ENCODE data around the gene SHH.
"Not testable (repeated sequence)": the region's sequence is repeated elsewhere in the genome, so short reads cannot be mapped to it uniquely, and the experiment has no call there.

SHH gene

DNA sequence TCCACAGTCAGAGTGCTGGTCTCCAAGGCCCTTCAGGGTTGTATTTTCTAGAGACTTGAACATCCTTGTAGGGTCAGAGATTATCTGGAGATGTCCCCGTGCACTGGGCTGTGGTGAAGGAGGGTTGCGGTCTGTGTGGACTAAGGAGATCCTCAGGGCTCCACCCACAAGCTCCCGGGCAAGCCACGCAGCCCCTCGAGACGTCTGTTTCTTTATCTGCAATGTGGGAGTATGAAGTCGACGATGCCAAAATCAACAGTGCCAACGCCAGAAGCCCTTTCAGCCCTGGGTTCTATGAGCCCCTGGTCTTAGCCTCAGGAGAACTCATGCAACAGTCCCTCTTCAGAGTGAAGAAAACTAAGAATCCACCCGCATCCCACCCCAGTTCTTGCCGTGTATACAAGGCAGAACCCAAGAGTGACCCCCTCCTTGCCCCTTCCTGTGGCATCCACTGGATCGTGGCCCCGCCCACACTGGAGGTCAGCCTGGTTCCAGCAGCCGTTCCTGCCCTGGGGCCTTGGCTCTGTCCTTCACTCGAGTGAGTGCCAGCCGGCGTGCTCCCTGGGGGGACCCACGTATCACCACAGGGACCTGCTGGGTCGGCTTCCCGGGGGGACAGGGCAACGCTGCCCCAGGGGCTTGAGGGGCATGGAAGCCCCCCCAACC is 6.0 kb upstream of the SHH start:
- Histone ChIP-seq H3K36me3 (ENCODE audit: control insufficient read depth, insufficient read depth, low read length, severe bottlenecking) (no peaks in the 10 kb centered on the region), H3K27me3 (replicated peaks; ENCODE audit: control insufficient read depth, insufficient read depth, low read length) (peaks cover 48% of the 10 kb centered on the region), H3K9ac (ENCODE audit: low read length) (no peak overlapping the region), H3K4me3 (ENCODE audit: low read length) (no peak overlapping the region), H3K4me1 (ENCODE audit: control insufficient read depth, insufficient read depth, low read length) (no peaks in the 10 kb centered on the region), H3K9me3 (ENCODE audit: control insufficient read depth, low read length) (no peaks in the 10 kb centered on the region)
- DNase-seq (ENCODE audit: low read depth), result no peak

DNA sequence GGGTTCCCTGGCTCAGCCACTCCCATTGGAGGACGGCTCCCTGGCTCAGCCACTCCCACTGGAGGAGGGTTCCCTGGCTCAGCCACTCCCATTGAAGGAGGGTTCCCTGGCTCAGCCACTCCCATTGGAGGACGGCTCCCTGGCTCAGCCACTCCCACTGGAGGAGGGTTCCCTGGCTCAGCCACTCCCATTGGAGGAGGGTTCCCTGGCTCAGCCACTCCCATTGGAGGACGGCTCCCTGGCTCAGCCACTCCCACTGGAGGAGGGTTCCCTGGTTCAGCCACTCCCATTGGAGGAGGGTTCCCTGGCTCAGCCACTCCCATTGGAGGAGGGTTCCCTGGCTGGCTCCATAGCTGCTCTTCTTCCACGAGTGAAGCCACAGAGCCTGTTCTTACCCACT is 5.3 kb upstream of the SHH start:
- not testable (repeated sequence) for DNase-seq (ENCODE audit: low read depth); H3K9ac ChIP-seq (ENCODE audit: low read length); H3K4me1 ChIP-seq (ENCODE audit: control insufficient read depth, insufficient read depth, low read length); H3K36me3 ChIP-seq (ENCODE audit: control insufficient read depth, insufficient read depth, low read length, severe bottlenecking); H3K9me3 ChIP-seq (ENCODE audit: control insufficient read depth, low read length); H3K4me3 ChIP-seq (ENCODE audit: low read length)
- peaks cover 48% of the 10 kb centered on the region for H3K27me3 ChIP-seq (replicated peaks; ENCODE audit: control insufficient read depth, insufficient read depth, low read length)

DNA sequence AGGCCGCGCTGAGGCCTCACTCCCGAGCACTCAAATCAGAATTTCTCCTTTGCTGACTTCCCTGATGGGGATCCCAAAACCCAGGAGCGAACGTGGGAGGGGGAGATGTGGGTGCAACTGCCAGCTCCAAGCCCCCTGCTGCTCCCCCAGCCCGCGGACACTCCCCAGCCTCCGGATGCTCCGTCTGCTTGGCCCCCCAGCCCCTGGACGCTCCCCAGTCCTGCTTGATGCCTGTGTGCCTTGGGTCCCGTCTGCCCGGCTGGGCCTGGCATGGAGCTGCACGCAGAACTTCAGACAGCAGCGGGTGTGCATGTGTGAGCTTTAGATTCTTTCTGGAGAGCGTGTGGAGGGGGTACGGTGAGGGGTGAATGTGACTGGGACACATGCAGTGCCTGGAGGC is 4.7 kb upstream of the SHH start:
- DNase-seq (ENCODE audit: low read depth), result no peak
- H3K27me3 ChIP-seq (replicated peaks; ENCODE audit: control insufficient read depth, insufficient read depth, low read length), result peaks cover 47% of the 10 kb centered on the region
- H3K36me3 ChIP-seq (ENCODE audit: control insufficient read depth, insufficient read depth, low read length, severe bottlenecking), result no peaks in the 10 kb centered on the region

DNA sequence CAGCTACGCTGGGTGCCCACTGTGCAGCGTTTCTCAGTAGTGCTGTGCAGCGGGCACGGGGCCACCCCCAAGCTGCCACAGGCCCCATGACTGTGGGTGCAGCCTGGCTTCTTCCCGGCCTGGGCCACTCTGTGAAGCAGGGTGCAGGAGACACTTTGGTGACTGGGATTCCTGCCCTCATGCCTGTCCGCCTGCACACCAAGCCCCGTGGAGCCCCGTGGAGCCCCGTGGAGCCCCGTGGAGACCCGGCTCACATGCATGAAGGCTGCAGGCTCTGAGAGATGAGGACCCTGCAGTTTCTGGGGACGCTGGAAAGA is 3.9 kb upstream of the SHH start:
- DNase-seq (ENCODE audit: low read depth), result no peak
- Histone ChIP-seq H3K9me3 (ENCODE audit: control insufficient read depth, low read length) (no peaks in the 10 kb centered on the region), H3K27me3 (replicated peaks; ENCODE audit: control insufficient read depth, insufficient read depth, low read length) (peaks cover 54% of the 10 kb centered on the region)

More for the DNA sequence above, 4.7 kb upstream of the SHH start:
- Histone ChIP-seq H3K4me3 (ENCODE audit: low read length) (no peak overlapping the region), H3K9ac (ENCODE audit: low read length) (no peak overlapping the region), H3K4me1 (ENCODE audit: control insufficient read depth, insufficient read depth, low read length) (peaks cover 3% of the 10 kb centered on the region), H3K9me3 (ENCODE audit: control insufficient read depth, low read length) (no peaks in the 10 kb centered on the region)

DNA sequence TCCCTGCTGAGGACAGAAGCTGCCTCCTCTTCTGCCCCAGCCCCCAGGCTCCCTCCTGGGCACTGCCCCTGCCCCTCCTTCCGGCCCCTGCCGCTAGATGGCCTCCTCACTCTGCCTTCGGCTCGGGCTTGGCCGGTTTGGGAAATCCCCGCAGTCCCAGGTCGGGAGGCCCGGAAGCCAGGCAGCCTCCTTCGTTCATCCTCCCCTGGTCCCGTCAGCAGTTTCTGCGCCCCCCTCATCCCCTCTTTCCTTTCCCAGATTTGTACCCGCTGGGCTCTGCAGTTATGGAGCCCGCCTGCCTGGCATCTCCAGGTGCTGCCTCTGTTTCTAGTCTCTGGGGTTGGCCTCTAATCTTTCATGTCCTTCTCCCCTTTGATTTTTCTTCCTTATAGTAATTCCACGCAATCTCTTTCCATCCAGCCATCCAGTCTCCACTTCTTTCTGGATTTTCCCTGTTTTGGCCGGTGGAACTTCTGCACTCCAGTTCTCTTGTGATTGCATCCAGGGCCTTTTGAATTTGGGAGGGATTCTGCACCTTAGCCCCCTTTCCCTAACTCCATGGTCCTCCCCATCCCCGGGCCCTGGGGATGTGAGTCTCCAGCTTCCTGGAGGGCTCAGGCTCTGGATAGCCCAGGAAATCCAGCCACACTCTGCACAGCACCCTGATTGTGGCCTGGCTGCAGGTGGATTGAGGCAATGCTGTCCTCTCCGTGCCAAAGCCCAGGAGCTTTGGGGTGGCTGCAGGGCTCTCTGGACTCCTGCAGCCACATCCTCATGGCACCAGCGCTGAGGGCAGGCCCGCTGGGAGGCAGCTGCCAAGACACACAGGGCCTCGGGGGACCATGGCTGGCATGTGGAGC is 3.3 kb upstream of the SHH start:
- peaks cover 7% of the 10 kb centered on the region for H3K4me1 ChIP-seq (ENCODE audit: control insufficient read depth, insufficient read depth, low read length)
- DNase-seq (ENCODE audit: low read depth), result peak; percentile 53
- H3K27me3 ChIP-seq (replicated peaks; ENCODE audit: control insufficient read depth, insufficient read depth, low read length), result peaks cover 60% of the 10 kb centered on the region

More for the DNA sequence above, 3.9 kb upstream of the SHH start:
- Histone ChIP-seq H3K36me3 (ENCODE audit: control insufficient read depth, insufficient read depth, low read length, severe bottlenecking) (no peaks in the 10 kb centered on the region), H3K4me1 (ENCODE audit: control insufficient read depth, insufficient read depth, low read length) (peaks cover 7% of the 10 kb centered on the region), H3K9ac (ENCODE audit: low read length) (no peak overlapping the region), H3K4me3 (ENCODE audit: low read length) (no peak overlapping the region)

DNA sequence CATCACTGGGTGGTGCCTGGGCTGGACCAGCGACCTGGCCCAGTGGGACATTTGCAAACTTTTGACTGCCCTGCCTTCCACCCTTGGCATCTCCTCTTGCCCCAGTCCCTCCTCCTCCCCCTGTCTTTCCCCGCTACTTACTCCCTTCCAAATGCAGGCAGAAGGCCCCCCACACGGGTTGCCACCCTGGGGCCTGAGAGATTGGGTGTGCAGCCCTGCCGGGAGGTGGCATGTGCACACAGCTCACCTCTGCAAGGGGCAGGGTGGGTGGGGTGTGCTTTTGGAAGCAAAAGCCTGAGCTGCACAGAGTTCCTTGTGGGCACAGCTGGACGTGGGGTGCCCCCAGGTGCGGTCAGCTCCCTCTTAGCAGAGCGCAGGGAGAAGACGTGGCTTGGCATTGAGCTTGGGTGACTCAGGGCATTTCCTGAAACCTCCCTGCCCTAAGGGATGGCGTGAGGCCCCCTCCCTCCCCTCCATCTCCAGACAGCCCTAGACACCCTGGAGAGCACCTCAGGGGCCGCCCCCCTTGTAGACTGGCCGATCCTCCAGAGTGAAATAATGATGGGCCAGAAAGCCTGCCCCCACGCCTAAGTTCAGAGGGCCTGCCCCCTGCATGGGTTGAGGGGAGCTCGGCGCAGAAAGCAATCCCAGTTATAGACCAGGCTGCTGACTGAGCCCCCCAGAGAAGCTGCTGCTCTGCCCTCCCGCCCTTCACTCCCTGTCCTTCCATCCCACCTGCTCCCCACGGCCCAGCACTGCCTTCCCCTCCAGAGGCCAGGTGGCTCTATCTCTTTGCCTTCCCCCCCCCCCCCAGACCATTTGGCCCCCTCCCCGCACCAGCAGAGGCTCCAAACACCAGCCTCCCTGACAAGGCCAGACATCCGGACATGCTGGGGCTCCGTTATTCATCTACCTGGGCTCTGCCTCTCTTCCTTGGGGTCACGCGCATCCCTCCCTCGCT is 2.3 kb upstream of the SHH start:
- Histone ChIP-seq H3K4me3 (ENCODE audit: low read length) (no peak overlapping the region), H3K36me3 (ENCODE audit: control insufficient read depth, insufficient read depth, low read length, severe bottlenecking) (no peaks in the 10 kb centered on the region), H3K4me1 (ENCODE audit: control insufficient read depth, insufficient read depth, low read length) (peaks cover 9% of the 10 kb centered on the region), H3K27me3 (replicated peaks; ENCODE audit: control insufficient read depth, insufficient read depth, low read length) (peaks cover 62% of the 10 kb centered on the region), H3K9ac (ENCODE audit: low read length) (no peak overlapping the region), H3K9me3 (ENCODE audit: control insufficient read depth, low read length) (no peaks in the 10 kb centered on the region)
- DNase-seq (ENCODE audit: low read depth), result no peak

More for the DNA sequence above, 3.3 kb upstream of the SHH start:
- Histone ChIP-seq H3K9ac (ENCODE audit: low read length) (no peak overlapping the region), H3K9me3 (ENCODE audit: control insufficient read depth, low read length) (no peaks in the 10 kb centered on the region), H3K4me3 (ENCODE audit: low read length) (no peak overlapping the region), H3K36me3 (ENCODE audit: control insufficient read depth, insufficient read depth, low read length, severe bottlenecking) (no peaks in the 10 kb centered on the region)

DNA sequence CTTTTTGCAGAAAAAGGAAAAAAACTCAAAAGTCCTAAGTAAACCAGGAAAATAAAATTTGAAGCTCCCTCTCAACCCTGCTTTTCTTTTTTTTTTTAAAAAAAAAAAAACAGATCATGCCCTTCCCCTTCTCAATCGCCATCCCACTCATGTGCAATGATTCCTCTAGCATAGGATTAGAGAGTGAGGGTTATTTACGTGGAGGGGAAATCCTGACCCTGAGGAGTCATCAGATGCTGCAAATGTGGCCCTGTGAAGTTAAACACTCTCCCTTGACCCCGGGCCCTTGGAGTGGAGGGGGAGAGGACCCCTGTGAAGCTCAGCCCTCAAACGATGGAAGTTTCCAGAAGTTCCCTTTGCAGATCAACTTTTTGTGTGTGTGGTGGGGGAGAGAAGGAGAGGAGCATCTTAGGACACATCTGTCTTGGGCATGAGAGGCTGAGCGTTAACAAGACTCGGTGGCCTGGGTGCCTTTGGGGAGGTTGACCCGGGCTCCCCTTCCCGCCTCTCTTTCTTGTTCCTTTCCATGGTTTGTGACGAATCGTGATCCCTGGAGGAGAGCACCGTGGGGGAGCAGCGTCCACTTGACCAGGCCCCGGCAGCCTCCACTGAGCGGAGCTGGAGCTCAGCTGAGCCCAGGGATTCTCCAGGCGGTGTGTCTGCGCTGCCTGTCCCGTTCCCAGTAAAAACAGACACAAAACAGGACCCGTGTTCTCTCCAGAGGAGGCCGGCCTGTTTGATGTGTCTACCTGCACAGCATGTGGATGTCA is 1.5 kb upstream of the SHH start:
- peaks cover 56% of the 10 kb centered on the region for H3K27me3 ChIP-seq (replicated peaks; ENCODE audit: control insufficient read depth, insufficient read depth, low read length)
- H3K9ac ChIP-seq (ENCODE audit: low read length), result no peak overlapping the region
- no peak for DNase-seq (ENCODE audit: low read depth)
- no peaks in the 10 kb centered on the region for H3K36me3 ChIP-seq (ENCODE audit: control insufficient read depth, insufficient read depth, low read length, severe bottlenecking)
- H3K4me3 ChIP-seq (ENCODE audit: low read length), result no peak overlapping the region
- no peaks in the 10 kb centered on the region for H3K9me3 ChIP-seq (ENCODE audit: control insufficient read depth, low read length)
- peaks cover 9% of the 10 kb centered on the region for H3K4me1 ChIP-seq (ENCODE audit: control insufficient read depth, insufficient read depth, low read length)

DNA sequence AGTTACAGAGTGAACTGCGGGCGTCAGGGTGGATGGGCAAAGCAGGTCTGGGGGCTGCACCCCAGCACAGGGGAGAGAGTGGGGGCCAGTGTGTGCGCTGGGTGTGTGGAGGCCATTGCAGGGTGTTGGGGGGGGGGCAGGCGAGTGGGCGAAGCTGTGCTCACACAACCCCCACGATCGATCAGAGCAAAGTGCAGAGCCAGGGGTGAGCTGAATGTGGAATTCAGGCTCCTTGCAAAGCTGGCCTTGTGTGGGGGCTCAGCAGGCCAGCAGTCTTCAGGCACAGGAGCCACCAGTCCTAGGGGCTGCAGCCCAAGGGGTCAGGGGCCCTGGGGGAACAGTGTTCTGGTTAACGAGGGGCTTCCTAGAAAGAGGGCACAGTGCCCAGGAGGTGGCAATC is 862 bp upstream of the SHH start:
- Histone ChIP-seq H3K36me3 (ENCODE audit: control insufficient read depth, insufficient read depth, low read length, severe bottlenecking) (no peaks in the 10 kb centered on the region), H3K4me1 (ENCODE audit: control insufficient read depth, insufficient read depth, low read length) (peaks cover 9% of the 10 kb centered on the region), H3K4me3 (ENCODE audit: low read length) (no peak overlapping the region), H3K27me3 (replicated peaks; ENCODE audit: control insufficient read depth, insufficient read depth, low read length) (peaks cover 57% of the 10 kb centered on the region), H3K9ac (ENCODE audit: low read length) (no peak overlapping the region), H3K9me3 (ENCODE audit: control insufficient read depth, low read length) (no peaks in the 10 kb centered on the region)
- no peak for DNase-seq (ENCODE audit: low read depth)

DNA sequence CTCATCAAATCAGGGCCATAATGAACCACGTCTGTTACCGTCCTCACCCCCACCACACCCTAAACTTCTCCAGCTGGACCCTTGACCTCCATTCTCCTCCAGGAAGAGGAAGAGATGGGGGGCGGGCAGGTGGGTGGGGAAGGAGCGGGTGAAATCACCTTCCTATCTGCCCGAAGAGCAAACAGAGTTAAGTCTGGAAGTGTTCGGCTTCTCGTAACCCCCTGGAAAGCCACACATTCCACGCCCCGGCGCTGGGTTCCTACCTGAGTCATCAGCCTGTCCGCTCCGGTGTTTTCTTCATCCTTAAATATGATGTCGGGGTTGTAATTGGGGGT is 736 bp downstream of the SHH start:
- peak overlapping the region; percentile 65 for H3K4me3 ChIP-seq (ENCODE audit: low read length)
- peaks cover 12% of the 10 kb centered on the region for H3K4me1 ChIP-seq (ENCODE audit: control insufficient read depth, insufficient read depth, low read length)
- no peak overlapping the region for H3K9ac ChIP-seq (ENCODE audit: low read length)
- H3K9me3 ChIP-seq (ENCODE audit: control insufficient read depth, low read length), result no peaks in the 10 kb centered on the region
- H3K27me3 ChIP-seq (replicated peaks; ENCODE audit: control insufficient read depth, insufficient read depth, low read length), result peaks cover 63% of the 10 kb centered on the region
- DNase-seq (ENCODE audit: low read depth), result no peak
- H3K36me3 ChIP-seq (ENCODE audit: control insufficient read depth, insufficient read depth, low read length, severe bottlenecking), result no peaks in the 10 kb centered on the region

DNA sequence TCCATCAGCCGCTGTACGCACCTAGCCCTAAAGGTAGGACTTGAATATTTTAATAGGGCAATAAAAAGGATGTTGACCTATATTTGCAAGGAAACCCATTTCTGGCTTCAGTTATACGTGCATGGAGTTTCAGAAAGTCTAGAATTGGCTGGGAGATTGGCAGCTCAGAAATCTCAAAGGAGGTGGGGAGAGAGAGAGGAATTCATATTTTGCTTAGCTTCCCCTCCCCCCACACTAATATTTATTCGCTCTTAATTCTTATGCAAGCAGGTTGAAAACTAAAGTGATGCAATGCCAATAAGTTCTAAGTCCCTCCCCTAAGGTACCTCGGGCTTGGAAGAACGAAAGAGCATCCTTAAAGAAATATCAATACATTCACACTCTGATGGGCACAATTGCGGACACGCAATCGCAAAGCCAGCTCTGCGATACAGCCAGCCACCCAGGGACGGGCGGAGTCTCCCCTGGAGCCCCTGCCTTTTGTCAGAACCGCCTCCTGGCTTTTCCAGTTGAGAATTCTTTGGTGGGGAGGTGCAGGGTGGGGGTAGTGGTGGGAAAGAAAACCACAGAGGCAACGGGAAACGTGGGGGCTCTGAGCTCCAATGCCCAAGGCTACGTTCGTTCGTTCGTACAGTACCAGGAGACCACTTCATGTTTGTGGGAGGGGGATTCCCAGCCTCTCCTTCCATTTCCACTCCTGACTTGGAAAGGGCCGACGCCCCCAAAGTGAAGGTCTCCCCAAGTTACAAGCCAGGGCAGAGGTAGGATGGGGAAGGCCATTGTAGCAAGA is 1.3 kb downstream of the SHH start:
- no peak for DNase-seq (ENCODE audit: low read depth)
- H3K9me3 ChIP-seq (ENCODE audit: control insufficient read depth, low read length), result no peaks in the 10 kb centered on the region
- no peak overlapping the region for H3K4me3 ChIP-seq (ENCODE audit: low read length)
- H3K4me1 ChIP-seq (ENCODE audit: control insufficient read depth, insufficient read depth, low read length), result peaks cover 13% of the 10 kb centered on the region
- H3K27me3 ChIP-seq (replicated peaks; ENCODE audit: control insufficient read depth, insufficient read depth, low read length), result peaks cover 65% of the 10 kb centered on the region
- H3K9ac ChIP-seq (ENCODE audit: low read length), result no peak overlapping the region
- H3K36me3 ChIP-seq (ENCODE audit: control insufficient read depth, insufficient read depth, low read length, severe bottlenecking), result no peaks in the 10 kb centered on the region

Measured in adipocyte (in vitro differentiated cells).